ENCODE data around the gene TFR2. TPM values are rescaled to one million over a fixed set of nuclear protein-coding genes. Genes with fewer than 3 reads are reported as not detected.
A peak's percentile ranks its signal among the peaks of the same experiment; 100 is the strongest.

TFR2 gene
- total RNA-seq, 1 experiment from 2014 or later = 5.7 TPM

DNA sequence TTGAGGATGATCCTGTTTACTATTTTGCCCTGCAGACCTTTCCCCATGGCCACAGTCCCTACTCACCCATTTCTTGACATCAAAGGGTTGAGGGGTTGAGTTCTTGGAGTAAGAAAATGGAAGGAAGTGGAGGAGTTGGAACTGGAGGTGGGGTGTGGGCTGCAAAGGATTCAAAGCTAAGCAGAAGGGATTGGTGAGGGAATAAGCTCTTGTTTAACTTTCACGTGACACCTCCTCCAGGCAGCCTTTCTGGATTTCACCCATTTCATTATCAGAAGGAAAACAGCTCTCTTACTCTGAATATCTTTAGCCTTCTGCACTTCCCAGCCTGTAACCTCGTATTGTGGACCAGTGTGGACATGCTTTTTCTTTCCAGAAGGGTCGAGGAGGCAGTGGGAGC, 15.3 kb downstream of the TFR2 start:
- Mint-ChIP-seq H3K4me1 (peaks cover 7% of the 10 kb centered on the region), H3K27ac (no peak overlapping the region), H3K36me3 (no peaks in the 10 kb centered on the region), H3K27me3 (ENCODE audit: low read depth) (peaks cover 20% of the 10 kb centered on the region), H3K4me3 (peak overlapping the region; percentile 65), H3K9me3 (no peaks in the 10 kb centered on the region)
- TF ChIP-seq GTF2I (CRISPR knock-in tag; conservative IDR thresholded peaks at IDR 0.05) (0 out of 2 replicates have a peak, but pooled peaks have one; percentile 24), ZNF317 (CRISPR knock-in tag; IDR thresholded peaks at IDR 0.05; ENCODE audit: borderline replicate concordance, low read depth) (no peak)
- POLR2A ChIA-PET = no interaction called here
- ATAC-seq (no peak), DNase-seq (ENCODE audit: low spot score) (no peak)
- CTCF ChIA-PET = interaction anchor here (0.6 to 2.6 kb wide), 14 partner anchors 13 to 1795 kb away, joined by 3 to 37 read pairs (median 4); partner anchors contain the start of genes FBXO24, MOSPD3, PCOLCE and POP7

DNA sequence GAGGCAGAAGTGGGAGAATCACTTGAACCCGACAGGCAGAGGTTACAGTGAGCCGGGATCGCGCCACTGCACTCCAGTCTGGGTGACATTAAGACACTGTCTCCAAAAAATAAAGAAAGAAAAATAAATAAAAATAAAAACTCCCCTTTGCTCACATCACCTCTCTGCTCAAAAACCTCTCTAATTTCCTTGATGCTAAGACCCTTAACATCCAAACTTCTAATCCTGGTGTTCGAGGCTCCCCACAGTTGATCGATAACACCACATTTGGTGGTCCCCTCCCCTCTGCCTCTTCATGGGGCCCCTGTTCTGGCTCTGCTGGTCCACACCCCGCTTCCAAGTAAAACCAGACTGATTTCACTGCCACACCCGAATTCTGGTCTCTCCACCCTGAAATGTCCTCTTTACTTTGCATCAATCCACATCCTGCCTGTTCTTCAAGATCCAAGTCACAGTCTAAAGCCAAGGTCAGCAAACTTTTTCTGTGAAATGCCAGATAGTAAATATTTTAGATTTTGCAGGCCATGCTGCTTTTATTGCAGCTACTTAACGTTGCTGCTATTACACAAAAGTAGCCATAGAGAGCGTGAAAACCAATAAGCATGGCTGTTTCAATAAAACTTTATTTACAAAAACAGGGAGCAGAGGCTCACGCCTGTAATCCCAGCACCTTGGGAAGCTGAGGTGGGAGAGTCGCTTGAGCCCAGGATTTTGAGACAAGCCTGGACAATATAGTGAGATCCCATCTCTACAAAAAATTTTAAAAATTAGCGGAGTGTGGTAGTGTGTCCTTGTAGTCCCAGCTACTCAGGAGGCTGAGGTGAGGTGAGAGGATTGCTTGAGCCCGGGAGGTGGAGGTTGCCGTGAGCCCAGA, 17.2 kb downstream of the TFR2 start:
- POLR2A ChIA-PET = interaction anchor here (1.4 kb wide), 1 partner anchor 12 kb away, joined by 8 read pairs; the partner anchor contains the start of gene MOSPD3
- Mint-ChIP-seq H3K4me1 (peaks cover 7% of the 10 kb centered on the region), H3K4me3 (no peak overlapping the region), H3K9me3 (no peaks in the 10 kb centered on the region), H3K36me3 (no peaks in the 10 kb centered on the region), H3K27me3 (ENCODE audit: low read depth) (peaks cover 20% of the 10 kb centered on the region), H3K27ac (peak overlapping the region; percentile 20; the same call in 1 of the 2 replicates)
- ATAC-seq = no peak
- TF ChIP-seq ZBTB21 (CRISPR knock-in tag; IDR thresholded peaks at IDR 0.05; ENCODE audit: borderline replicate concordance) = no peak
- no peak for TF ChIP-seq NFATC4 (CRISPR knock-in tag; IDR thresholded peaks at IDR 0.05)
- no peak for TF ChIP-seq CREB1 (CRISPR knock-in tag; IDR thresholded peaks at IDR 0.05)
- no peak for TF ChIP-seq NR2C2 (CRISPR knock-in tag; IDR thresholded peaks at IDR 0.05)
- TF ChIP-seq TCF7 (CRISPR knock-in tag; IDR thresholded peaks at IDR 0.05; ENCODE audit: low read depth) = no peak
- TF ChIP-seq RORB (CRISPR knock-in tag; IDR thresholded peaks at IDR 0.05) = no peak
- TF ChIP-seq, protein P1, sequence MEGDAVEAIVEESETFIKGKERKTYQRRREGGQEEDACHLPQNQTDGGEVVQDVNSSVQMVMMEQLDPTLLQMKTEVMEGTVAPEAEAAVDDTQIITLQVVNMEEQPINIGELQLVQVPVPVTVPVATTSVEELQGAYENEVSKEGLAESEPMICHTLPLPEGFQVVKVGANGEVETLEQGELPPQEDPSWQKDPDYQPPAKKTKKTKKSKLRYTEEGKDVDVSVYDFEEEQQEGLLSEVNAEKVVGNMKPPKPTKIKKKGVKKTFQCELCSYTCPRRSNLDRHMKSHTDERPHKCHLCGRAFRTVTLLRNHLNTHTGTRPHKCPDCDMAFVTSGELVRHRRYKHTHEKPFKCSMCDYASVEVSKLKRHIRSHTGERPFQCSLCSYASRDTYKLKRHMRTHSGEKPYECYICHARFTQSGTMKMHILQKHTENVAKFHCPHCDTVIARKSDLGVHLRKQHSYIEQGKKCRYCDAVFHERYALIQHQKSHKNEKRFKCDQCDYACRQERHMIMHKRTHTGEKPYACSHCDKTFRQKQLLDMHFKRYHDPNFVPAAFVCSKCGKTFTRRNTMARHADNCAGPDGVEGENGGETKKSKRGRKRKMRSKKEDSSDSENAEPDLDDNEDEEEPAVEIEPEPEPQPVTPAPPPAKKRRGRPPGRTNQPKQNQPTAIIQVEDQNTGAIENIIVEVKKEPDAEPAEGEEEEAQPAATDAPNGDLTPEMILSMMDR (IDR thresholded peaks at IDR 0.05) = no peak
- TF ChIP-seq, protein P2, sequence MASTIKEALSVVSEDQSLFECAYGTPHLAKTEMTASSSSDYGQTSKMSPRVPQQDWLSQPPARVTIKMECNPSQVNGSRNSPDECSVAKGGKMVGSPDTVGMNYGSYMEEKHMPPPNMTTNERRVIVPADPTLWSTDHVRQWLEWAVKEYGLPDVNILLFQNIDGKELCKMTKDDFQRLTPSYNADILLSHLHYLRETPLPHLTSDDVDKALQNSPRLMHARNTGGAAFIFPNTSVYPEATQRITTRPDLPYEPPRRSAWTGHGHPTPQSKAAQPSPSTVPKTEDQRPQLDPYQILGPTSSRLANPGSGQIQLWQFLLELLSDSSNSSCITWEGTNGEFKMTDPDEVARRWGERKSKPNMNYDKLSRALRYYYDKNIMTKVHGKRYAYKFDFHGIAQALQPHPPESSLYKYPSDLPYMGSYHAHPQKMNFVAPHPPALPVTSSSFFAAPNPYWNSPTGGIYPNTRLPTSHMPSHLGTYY (CRISPR knock-in tag; IDR thresholded peaks at IDR 0.05) = no peak
- TF ChIP-seq, protein P3, sequence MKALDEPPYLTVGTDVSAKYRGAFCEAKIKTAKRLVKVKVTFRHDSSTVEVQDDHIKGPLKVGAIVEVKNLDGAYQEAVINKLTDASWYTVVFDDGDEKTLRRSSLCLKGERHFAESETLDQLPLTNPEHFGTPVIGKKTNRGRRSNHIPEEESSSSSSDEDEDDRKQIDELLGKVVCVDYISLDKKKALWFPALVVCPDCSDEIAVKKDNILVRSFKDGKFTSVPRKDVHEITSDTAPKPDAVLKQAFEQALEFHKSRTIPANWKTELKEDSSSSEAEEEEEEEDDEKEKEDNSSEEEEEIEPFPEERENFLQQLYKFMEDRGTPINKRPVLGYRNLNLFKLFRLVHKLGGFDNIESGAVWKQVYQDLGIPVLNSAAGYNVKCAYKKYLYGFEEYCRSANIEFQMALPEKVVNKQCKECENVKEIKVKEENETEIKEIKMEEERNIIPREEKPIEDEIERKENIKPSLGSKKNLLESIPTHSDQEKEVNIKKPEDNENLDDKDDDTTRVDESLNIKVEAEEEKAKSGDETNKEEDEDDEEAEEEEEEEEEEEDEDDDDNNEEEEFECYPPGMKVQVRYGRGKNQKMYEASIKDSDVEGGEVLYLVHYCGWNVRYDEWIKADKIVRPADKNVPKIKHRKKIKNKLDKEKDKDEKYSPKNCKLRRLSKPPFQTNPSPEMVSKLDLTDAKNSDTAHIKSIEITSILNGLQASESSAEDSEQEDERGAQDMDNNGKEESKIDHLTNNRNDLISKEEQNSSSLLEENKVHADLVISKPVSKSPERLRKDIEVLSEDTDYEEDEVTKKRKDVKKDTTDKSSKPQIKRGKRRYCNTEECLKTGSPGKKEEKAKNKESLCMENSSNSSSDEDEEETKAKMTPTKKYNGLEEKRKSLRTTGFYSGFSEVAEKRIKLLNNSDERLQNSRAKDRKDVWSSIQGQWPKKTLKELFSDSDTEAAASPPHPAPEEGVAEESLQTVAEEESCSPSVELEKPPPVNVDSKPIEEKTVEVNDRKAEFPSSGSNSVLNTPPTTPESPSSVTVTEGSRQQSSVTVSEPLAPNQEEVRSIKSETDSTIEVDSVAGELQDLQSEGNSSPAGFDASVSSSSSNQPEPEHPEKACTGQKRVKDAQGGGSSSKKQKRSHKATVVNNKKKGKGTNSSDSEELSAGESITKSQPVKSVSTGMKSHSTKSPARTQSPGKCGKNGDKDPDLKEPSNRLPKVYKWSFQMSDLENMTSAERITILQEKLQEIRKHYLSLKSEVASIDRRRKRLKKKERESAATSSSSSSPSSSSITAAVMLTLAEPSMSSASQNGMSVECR (CRISPR knock-in tag; IDR thresholded peaks at IDR 0.05; ENCODE audit: borderline replicate concordance) = no peak
- TF ChIP-seq, protein P4, sequence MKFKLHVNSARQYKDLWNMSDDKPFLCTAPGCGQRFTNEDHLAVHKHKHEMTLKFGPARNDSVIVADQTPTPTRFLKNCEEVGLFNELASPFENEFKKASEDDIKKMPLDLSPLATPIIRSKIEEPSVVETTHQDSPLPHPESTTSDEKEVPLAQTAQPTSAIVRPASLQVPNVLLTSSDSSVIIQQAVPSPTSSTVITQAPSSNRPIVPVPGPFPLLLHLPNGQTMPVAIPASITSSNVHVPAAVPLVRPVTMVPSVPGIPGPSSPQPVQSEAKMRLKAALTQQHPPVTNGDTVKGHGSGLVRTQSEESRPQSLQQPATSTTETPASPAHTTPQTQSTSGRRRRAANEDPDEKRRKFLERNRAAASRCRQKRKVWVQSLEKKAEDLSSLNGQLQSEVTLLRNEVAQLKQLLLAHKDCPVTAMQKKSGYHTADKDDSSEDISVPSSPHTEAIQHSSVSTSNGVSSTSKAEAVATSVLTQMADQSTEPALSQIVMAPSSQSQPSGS (CRISPR knock-in tag; IDR thresholded peaks at IDR 0.05; ENCODE audit: borderline replicate concordance, low read depth) = no peak
- TF ChIP-seq FOXP1 (CRISPR knock-in tag; IDR thresholded peaks at IDR 0.05; ENCODE audit: borderline replicate concordance) = no peak
- TF ChIP-seq, protein P5, sequence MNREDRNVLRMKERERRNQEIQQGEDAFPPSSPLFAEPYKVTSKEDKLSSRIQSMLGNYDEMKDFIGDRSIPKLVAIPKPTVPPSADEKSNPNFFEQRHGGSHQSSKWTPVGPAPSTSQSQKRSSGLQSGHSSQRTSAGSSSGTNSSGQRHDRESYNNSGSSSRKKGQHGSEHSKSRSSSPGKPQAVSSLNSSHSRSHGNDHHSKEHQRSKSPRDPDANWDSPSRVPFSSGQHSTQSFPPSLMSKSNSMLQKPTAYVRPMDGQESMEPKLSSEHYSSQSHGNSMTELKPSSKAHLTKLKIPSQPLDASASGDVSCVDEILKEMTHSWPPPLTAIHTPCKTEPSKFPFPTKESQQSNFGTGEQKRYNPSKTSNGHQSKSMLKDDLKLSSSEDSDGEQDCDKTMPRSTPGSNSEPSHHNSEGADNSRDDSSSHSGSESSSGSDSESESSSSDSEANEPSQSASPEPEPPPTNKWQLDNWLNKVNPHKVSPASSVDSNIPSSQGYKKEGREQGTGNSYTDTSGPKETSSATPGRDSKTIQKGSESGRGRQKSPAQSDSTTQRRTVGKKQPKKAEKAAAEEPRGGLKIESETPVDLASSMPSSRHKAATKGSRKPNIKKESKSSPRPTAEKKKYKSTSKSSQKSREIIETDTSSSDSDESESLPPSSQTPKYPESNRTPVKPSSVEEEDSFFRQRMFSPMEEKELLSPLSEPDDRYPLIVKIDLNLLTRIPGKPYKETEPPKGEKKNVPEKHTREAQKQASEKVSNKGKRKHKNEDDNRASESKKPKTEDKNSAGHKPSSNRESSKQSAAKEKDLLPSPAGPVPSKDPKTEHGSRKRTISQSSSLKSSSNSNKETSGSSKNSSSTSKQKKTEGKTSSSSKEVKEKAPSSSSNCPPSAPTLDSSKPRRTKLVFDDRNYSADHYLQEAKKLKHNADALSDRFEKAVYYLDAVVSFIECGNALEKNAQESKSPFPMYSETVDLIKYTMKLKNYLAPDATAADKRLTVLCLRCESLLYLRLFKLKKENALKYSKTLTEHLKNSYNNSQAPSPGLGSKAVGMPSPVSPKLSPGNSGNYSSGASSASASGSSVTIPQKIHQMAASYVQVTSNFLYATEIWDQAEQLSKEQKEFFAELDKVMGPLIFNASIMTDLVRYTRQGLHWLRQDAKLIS (CRISPR knock-in tag; IDR thresholded peaks at IDR 0.05; ENCODE audit: borderline replicate concordance) = no peak
- TF ChIP-seq, protein P6, sequence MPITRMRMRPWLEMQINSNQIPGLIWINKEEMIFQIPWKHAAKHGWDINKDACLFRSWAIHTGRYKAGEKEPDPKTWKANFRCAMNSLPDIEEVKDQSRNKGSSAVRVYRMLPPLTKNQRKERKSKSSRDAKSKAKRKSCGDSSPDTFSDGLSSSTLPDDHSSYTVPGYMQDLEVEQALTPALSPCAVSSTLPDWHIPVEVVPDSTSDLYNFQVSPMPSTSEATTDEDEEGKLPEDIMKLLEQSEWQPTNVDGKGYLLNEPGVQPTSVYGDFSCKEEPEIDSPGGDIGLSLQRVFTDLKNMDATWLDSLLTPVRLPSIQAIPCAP (CRISPR knock-in tag; IDR thresholded peaks at IDR 0.05) = no peak
- DNase-seq (ENCODE audit: low spot score) = no peak
- CTCF ChIA-PET = interaction anchor here (0.7 to 1.0 kb wide), 3 partner anchors 12 to 81 kb away, joined by 3 read pairs; partner anchors contain the start of gene MOSPD3
